ENCODE data around the gene P3R3URF.

DNA sequence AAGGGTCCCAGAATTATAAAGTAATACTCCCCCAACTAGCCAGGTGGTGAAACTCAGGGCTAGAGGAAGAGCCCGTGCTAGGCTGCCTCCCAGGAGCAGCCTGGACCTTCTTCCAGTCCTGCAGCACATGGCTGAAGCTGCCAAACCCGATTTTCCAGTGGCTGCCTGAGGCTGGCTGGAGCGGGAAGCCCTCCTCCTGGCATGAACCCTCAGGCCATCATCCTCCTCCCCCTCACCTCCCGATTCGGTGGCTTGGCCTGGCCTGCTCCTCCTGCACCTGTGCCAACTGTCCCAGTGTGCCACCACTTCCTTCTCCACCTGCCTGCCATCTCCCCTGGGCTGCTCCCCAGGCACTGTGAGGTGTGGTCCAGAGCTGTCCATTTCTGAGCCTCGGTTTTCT lies 4.4 kb downstream of the P3R3URF start:
- TF ChIP-seq, protein P1, sequence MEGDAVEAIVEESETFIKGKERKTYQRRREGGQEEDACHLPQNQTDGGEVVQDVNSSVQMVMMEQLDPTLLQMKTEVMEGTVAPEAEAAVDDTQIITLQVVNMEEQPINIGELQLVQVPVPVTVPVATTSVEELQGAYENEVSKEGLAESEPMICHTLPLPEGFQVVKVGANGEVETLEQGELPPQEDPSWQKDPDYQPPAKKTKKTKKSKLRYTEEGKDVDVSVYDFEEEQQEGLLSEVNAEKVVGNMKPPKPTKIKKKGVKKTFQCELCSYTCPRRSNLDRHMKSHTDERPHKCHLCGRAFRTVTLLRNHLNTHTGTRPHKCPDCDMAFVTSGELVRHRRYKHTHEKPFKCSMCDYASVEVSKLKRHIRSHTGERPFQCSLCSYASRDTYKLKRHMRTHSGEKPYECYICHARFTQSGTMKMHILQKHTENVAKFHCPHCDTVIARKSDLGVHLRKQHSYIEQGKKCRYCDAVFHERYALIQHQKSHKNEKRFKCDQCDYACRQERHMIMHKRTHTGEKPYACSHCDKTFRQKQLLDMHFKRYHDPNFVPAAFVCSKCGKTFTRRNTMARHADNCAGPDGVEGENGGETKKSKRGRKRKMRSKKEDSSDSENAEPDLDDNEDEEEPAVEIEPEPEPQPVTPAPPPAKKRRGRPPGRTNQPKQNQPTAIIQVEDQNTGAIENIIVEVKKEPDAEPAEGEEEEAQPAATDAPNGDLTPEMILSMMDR (IDR thresholded peaks at IDR 0.05), result no peak
- TF ChIP-seq ZFX (IDR thresholded peaks at IDR 0.05; ENCODE audit: borderline replicate concordance), result no peak

Data from 22Rv1 (cell line).